MCF 10A (cell line): ENCODE results near the gene IER5L. TPM values are rescaled to one million over a fixed set of nuclear protein-coding genes. Genes with fewer than 3 reads are reported as not detected.

ENCODE experiments used
- BruUV-seq: library from RNA; stranded (reverse); fragments of 400-500 nt; replicated peaks from 2 replicates; lab custom pipeline; 2021; lab: Mats Ljungman, UMichigan
- CTCF ChIA-PET: fragments of 300-600 bp; sonication (Branson Sonifier 250); formaldehyde crosslinking; extraction: SDS; loops from one replicate; lab custom pipeline; 2021; ENCODE audit warnings: antibody characterized with exemption, inconsistent platforms; lab: Yijun Ruan, JAX
- POLR2A ChIA-PET: fragments of 300-600, 350-650 bp; sonication (Branson Sonifier 250); formaldehyde crosslinking; extraction: SDS; loops from one replicate; lab custom pipeline; 2020; ENCODE audit warnings: antibody characterized with exemption, inconsistent platforms; lab: Yijun Ruan, JAX
- DNase-seq: peaks from one replicate; pipeline ENCODE4 v3.0.0-alpha.2; 2018; ENCODE audit not compliant: unreplicated experiment
- H3K27ac Mint-ChIP-seq: one replicate; pipeline ENCODE4 v1.8.0; 2022; ENCODE audit warnings: mild to moderate bottlenecking, low read depth, mixed read lengths; ENCODE audit not compliant: unreplicated experiment
- H3K27me3 Mint-ChIP-seq: one replicate; pipeline ENCODE4 v1.8.0; 2022; ENCODE audit warnings: mixed read lengths; ENCODE audit not compliant: insufficient read depth, unreplicated experiment
- H3K36me3 Mint-ChIP-seq: one replicate; pipeline ENCODE4 v1.8.0; 2022; ENCODE audit warnings: mild to moderate bottlenecking, moderate library complexity, mixed read lengths; ENCODE audit not compliant: insufficient read depth, unreplicated experiment
- H3K4me1 Mint-ChIP-seq: one replicate; pipeline ENCODE4 v1.8.0; 2022; ENCODE audit warnings: mixed read lengths; ENCODE audit not compliant: insufficient read depth, unreplicated experiment
- H3K4me3 Mint-ChIP-seq: one replicate; pipeline ENCODE4 v1.8.0; 2022; ENCODE audit warnings: mild to moderate bottlenecking, moderate library complexity, mixed read lengths; ENCODE audit not compliant: unreplicated experiment
- H3K9me3 Mint-ChIP-seq: one replicate; pipeline ENCODE4 v1.8.0; 2022; ENCODE audit warnings: mixed read lengths; ENCODE audit not compliant: unreplicated experiment
- CTCF ChIP-seq: fragments of 200-600 bp; IDR thresholded peaks from one replicate; pipeline ENCODE4 v1.8.0; 2022; ENCODE audit warnings: antibody characterized with exemption, mild to moderate bottlenecking; ENCODE audit not compliant: unreplicated experiment
- intact Hi-C: fragments of 100-400 bp; cut with micrococcal nuclease; formaldehyde crosslinking; loops from 2 replicates; pipeline ENCODE4 v1.14.1; 2022
- total RNA-seq: library from RNA; stranded (reverse); gene quantifications from 2 replicates; pipeline ENCODE4 v1.2.3, GENCODE V29; 2022

The IER5L gene
- total RNA-seq, 1 experiment from 2014 or later, result 13.4 TPM

- H3K27ac Mint-ChIP-seq, result no peak overlapping the region
- BruUV-seq, result no TSS peak
- no peak overlapping the region for H3K4me3 Mint-ChIP-seq
Measured at GRCh38 chr9:129183495-129184218, 5.6 kb upstream of the IER5L start.

GRCh38 chr9:129182625-129183494 lies 4.8 kb upstream of the IER5L start:
- peak; percentile 34 for DNase-seq
- CTCF ChIA-PET, result interaction anchor here (0.6 kb wide), 1 partner anchor 141 kb away, joined by 3 read pairs; no protein-coding TSS in a partner anchor
- TF ChIP-seq CTCF, result peak; percentile 16
- POLR2A ChIA-PET, result interaction anchor here (0.6 to 1.1 kb wide), 3 partner anchors 10 to 300 kb away, joined by 3 to 4 read pairs (median 4); no protein-coding TSS in a partner anchor
- no peaks in the 10 kb centered on the region for H3K27me3 Mint-ChIP-seq
- peaks cover 9% of the 10 kb centered on the region for H3K4me1 Mint-ChIP-seq
- H3K27ac Mint-ChIP-seq, result no peak overlapping the region
- no peaks in the 10 kb centered on the region for H3K36me3 Mint-ChIP-seq
- H3K9me3 Mint-ChIP-seq, result no peaks in the 10 kb centered on the region
- no TSS peak for BruUV-seq
- H3K4me3 Mint-ChIP-seq, result no peak overlapping the region
- intact Hi-C loops, result no loop called here

More at GRCh38 chr9:129183495-129184218, 5.6 kb upstream of the IER5L start:
- ChIA-PET CTCF (interaction anchor here (0.6 to 1.0 kb wide), 3 partner anchors 8 to 140 kb away, joined by 3 to 4 read pairs (median 3); no protein-coding TSS in a partner anchor), POLR2A (interaction anchor here (0.6 to 1.1 kb wide), 2 partner anchors 9 to 120 kb away, joined by 3 to 4 read pairs; no protein-coding TSS in a partner anchor)
- Mint-ChIP-seq H3K27me3 (no peaks in the 10 kb centered on the region), H3K36me3 (no peaks in the 10 kb centered on the region), H3K4me1 (peaks cover 9% of the 10 kb centered on the region), H3K9me3 (no peaks in the 10 kb centered on the region)
- intact Hi-C loops, result no loop called here
- no peak for DNase-seq
- no peak for TF ChIP-seq CTCF

GRCh38 chr9:129182122-129182521 lies 4.1 kb upstream of the IER5L start:
- peaks cover 3% of the 10 kb centered on the region for H3K36me3 Mint-ChIP-seq
- no peaks in the 10 kb centered on the region for H3K27me3 Mint-ChIP-seq
- H3K9me3 Mint-ChIP-seq, result no peaks in the 10 kb centered on the region
- no peak overlapping the region for H3K4me3 Mint-ChIP-seq
- no peak for DNase-seq
- peaks cover 9% of the 10 kb centered on the region for H3K4me1 Mint-ChIP-seq
- CTCF ChIA-PET, result no interaction called here
- intact Hi-C loops, result no loop called here
- H3K27ac Mint-ChIP-seq, result no peak overlapping the region
- POLR2A ChIA-PET, result no interaction called here
- no peak for TF ChIP-seq CTCF
- BruUV-seq, result no TSS peak

- H3K4me3 Mint-ChIP-seq, result no peak overlapping the region
- H3K4me1 Mint-ChIP-seq, result peaks cover 9% of the 10 kb centered on the region
- no peaks in the 10 kb centered on the region for H3K27me3 Mint-ChIP-seq
- peaks cover 6% of the 10 kb centered on the region for H3K36me3 Mint-ChIP-seq
- intact Hi-C loops, result no loop called here
- H3K27ac Mint-ChIP-seq, result no peak overlapping the region
- CTCF ChIA-PET, result interaction anchor here (0.7 to 0.8 kb wide), 2 partner anchors 430 to 451 kb away, joined by 3 read pairs; no protein-coding TSS in a partner anchor
- no TSS peak for BruUV-seq
- no peak for DNase-seq
- H3K9me3 Mint-ChIP-seq, result no peaks in the 10 kb centered on the region
- POLR2A ChIA-PET, result interaction anchor here (0.6 to 1.4 kb wide), 2 partner anchors 27 to 41 kb away, joined by 5 read pairs; no protein-coding TSS in a partner anchor
- no peak for TF ChIP-seq CTCF
Measured at GRCh38 chr9:129181246-129181645, 3.2 kb upstream of the IER5L start.
